Lung (tissue), 12 donors: ENCODE data around the gene NEU2. TPM values are rescaled to one million over a fixed set of nuclear protein-coding genes. Genes with fewer than 3 reads are reported as not detected.
A peak's percentile ranks its signal among the peaks of the same experiment; 100 is the strongest.

Experiments used
- ATAC-seq: fragments of 200-7000 bp; cut with Tn5 transposase; one replicate; pipeline ENCODE4 v1.9.1; 2020; ENCODE audit warnings: moderate number of reproducible peaks; ENCODE audit not compliant: insufficient read depth, low FRiP score
- DNase-seq, 3 donors: peaks; one replicate each; pipeline ENCODE4 v3.0.0-alpha.2; 2013 to 2017
- H3K27ac ChIP-seq, 2 donors: one replicate each; pipeline ENCODE4 v1.5.1; 2013; ENCODE audit warnings: mild to moderate bottlenecking in 2 of 2, moderate library complexity in 2 of 2, control low read depth in 1 of 2, inconsistent platforms in 1 of 2, low read depth in 1 of 2, low read length in 1 of 2
- H3K27me3 ChIP-seq, 3 donors: one replicate each; pipeline ENCODE4 v1.5.1; 2013; ENCODE audit warnings: low read length in 2 of 3; ENCODE audit not compliant: control insufficient read depth in 3 of 3, insufficient read depth in 3 of 3
- H3K36me3 ChIP-seq, 4 donors: one replicate each; pipeline ENCODE4 v1.5.1; 2013; ENCODE audit warnings: low read length in 4 of 4, mild to moderate bottlenecking in 1 of 4, moderate library complexity in 1 of 4; ENCODE audit not compliant: control insufficient read depth in 4 of 4, insufficient read depth in 4 of 4
- H3K4me1 ChIP-seq, 5 donors: one replicate each; pipeline ENCODE4 v1.5.1; 2013; ENCODE audit warnings: low read length in 5 of 5, mild to moderate bottlenecking in 2 of 5, moderate library complexity in 1 of 5; ENCODE audit not compliant: control insufficient read depth in 5 of 5, insufficient read depth in 5 of 5
- H3K4me3 ChIP-seq: one replicate; pipeline ENCODE4 v1.5.1; 2013; ENCODE audit warnings: mild to moderate bottlenecking, control low read depth, moderate library complexity
- H3K9ac ChIP-seq, 2 donors: one replicate each; pipeline ENCODE4 v1.5.1; 2013; ENCODE audit warnings: low read length in 2 of 2, control low read depth in 1 of 2; ENCODE audit not compliant: insufficient read depth in 1 of 2
- H3K9me3 ChIP-seq, 4 donors: one replicate each; pipeline ENCODE4 v1.5.1; 2013; ENCODE audit warnings: low read length in 3 of 4, mild to moderate bottlenecking in 1 of 4, moderate library complexity in 1 of 4; ENCODE audit not compliant: control insufficient read depth in 4 of 4, insufficient read depth in 3 of 4
- CTCF ChIP-seq: IDR thresholded peaks from 2 replicates; pipeline ENCODE4 v1.5.1; 2012; ENCODE audit warnings: mild to moderate bottlenecking; ENCODE audit errors: control extremely low read depth, extremely low read depth
- WGBS, 2 donors: extraction: QIAGEN DNeasy Blood & Tissue Kit; methylation state at CpG; one replicate each; pipeline ENCODE4 v1.1.7; 2013; 5-methylcytosine and 5-hydroxymethylcytosine counted together
- polyA plus RNA-seq, 2 donors: library from polyadenylated mRNA; stranded (reverse); fragments of 200-250 nt; gene quantifications; one replicate each; pipeline ENCODE4 v1.2.1, GENCODE V29; 2013
- total RNA-seq, 2 donors: library from RNA; depleted of rRNA in 1 of 2; stranded (reverse); fragments of >200 nt in 1 of 2; gene quantifications; one replicate each; pipeline ENCODE4 v1.2.1, GENCODE V29; 2014 to 2021
- donor health status: control.
- donor health status: control.
- donor health status: Bipolar disorder and iron deficiency.
- donor health status: healthy.
- donor health status: DM: yes; HTN: yes; CAD: no.

Gene NEU2
- total and polyA plus RNA-seq, 4 donors: not detected

GRCh38 chr2:233081731-233082221 lies 49.3 kb downstream of the NEU2 start:
- no peak for ATAC-seq
- 72 to 86% methylated on average over 13 of the region's 13 CpGs for WGBS, 2 donors
- H3K9me3 ChIP-seq: no peaks in the 10 kb centered on the region
- no peak overlapping the region for H3K9ac ChIP-seq
- DNase-seq: no peak
- no peaks in the 10 kb centered on the region for H3K36me3 ChIP-seq
- H3K27me3 ChIP-seq: no peaks in the 10 kb centered on the region
- peak overlapping the region in 1 of 2 donors; percentile 9 for H3K27ac ChIP-seq
- H3K4me3 ChIP-seq: no peak overlapping the region
- peaks cover 0 to 14% (median 0%) of the 10 kb centered on the region in 5 donors for H3K4me1 ChIP-seq
- TF ChIP-seq CTCF: no peak

GRCh38 chr2:233082222-233082930 lies 49.9 kb downstream of the NEU2 start:
- Histone ChIP-seq H3K4me3 (no peak overlapping the region), H3K9ac (no peak overlapping the region), H3K4me1 (peaks cover 0 to 14% (median 0%) of the 10 kb centered on the region in 5 donors), H3K36me3 (no peaks in the 10 kb centered on the region), H3K9me3 (no peaks in the 10 kb centered on the region), H3K27me3 (no peaks in the 10 kb centered on the region), H3K27ac (peak overlapping the region in 1 of 2 donors; percentile 91)
- WGBS, 2 donors: 43 to 55% methylated on average over 11 of the region's 11 CpGs
- TF ChIP-seq CTCF: no peak
- DNase-seq (no peak), ATAC-seq (no peak)

- H3K9me3 ChIP-seq: no peaks in the 10 kb centered on the region
- H3K27me3 ChIP-seq: no peaks in the 10 kb centered on the region
- peaks cover 0 to 14% (median 0%) of the 10 kb centered on the region in 5 donors for H3K4me1 ChIP-seq
- H3K9ac ChIP-seq: no peak overlapping the region
- no peak overlapping the region for H3K4me3 ChIP-seq
- H3K27ac ChIP-seq: peak overlapping the region; percentile 72 to 91
- TF ChIP-seq CTCF: no peak
- no peaks in the 10 kb centered on the region for H3K36me3 ChIP-seq
- 45 to 55% methylated on average over 9 of the region's 9 CpGs for WGBS, 2 donors
- DNase-seq (no peak), ATAC-seq (no peak)
Measured at GRCh38 chr2:233082931-233083755, 50.7 kb downstream of the NEU2 start.
